Caki2 (cell line): ENCODE data around the gene F2. TPM values are rescaled to one million over a fixed set of nuclear protein-coding genes. Genes with fewer than 3 reads are reported as not detected.
"Not testable (repeated sequence)": the region's sequence is repeated elsewhere in the genome, so short reads cannot be mapped to it uniquely, and the experiment has no call there.

Experiments used
- DNase-seq: peaks from one replicate; pipeline ENCODE4 v3.0.0-alpha.2; 2015; ENCODE audit warnings: low read depth
- in situ Hi-C: cut with HindIII; loops from 2 replicates; pipeline ENCODE4 v1.10.0; 2016; ENCODE audit warnings: low sequenced_read_pairs, low pct_unique_long_range_greater_than_20kb, mixed read lengths
- total RNA-seq: library from RNA; depleted of rRNA; stranded (reverse); fragments of >200 nt; shearing (Covaris generic); gene quantifications from 2 replicates; pipeline ENCODE4 v1.2.3, GENCODE V29; 2014; ENCODE audit warnings: low replicate concordance; rRNA removed

F2 gene
- 0.71 TPM in 1 of 2 replicates, not detected in the other for total RNA-seq

GRCh38 chr11:46719048-46719542, at the start of gene F2:
Gene F2 (plus strand): TSS chr11:46719213. CDS start chr11:46719236, 23 bp downstream.
- in situ Hi-C loops, result no loop called here
- no peak for DNase-seq

DNA sequence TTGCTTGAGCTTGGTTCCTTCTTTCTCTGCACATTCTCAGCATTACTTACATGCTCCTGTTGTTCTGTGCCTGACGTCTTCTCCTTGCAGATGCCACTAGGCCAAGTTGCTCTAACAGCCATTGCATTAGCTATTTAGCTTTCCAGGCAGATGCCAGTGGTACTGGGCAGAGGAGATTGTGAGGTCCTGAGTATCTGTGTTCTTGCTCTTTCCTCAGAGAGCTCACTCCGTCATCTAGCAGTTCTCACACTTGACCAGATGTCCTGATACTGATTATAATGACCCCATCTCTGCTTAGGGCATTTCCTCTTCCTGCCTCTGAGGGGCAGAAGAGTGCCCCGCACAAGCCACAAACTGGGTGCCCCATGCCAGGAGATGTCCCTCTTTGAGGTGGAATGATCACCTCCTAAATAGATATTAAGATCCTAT, 49.3 kb upstream of the F2 start:
- no peak for DNase-seq
- in situ Hi-C loops, result no loop called here

GRCh38 chr11:46670521-46670920, 48.5 kb upstream of the F2 start:
- in situ Hi-C loops, DNase-seq: not testable (repeated sequence)

DNA sequence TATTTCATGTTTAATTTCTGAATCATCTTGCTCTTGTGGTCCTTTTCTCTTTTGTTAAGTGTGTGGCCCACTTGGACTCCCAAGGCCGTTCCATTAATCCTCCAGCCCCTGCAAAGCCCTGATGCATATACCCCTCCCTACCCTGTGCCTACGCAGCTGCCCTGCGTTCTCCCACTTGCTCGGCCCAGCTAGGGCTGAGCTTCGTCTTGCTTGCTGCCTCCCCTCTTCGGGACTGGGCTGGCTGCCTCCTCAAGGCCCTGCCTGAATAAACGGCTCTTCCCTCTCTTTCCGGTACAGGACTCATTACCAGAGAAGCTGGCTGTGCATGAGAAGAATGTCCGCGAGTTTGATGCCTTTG, 47.1 kb upstream of the F2 start:
- no peak for DNase-seq
- in situ Hi-C loops, result no loop called here

DNA sequence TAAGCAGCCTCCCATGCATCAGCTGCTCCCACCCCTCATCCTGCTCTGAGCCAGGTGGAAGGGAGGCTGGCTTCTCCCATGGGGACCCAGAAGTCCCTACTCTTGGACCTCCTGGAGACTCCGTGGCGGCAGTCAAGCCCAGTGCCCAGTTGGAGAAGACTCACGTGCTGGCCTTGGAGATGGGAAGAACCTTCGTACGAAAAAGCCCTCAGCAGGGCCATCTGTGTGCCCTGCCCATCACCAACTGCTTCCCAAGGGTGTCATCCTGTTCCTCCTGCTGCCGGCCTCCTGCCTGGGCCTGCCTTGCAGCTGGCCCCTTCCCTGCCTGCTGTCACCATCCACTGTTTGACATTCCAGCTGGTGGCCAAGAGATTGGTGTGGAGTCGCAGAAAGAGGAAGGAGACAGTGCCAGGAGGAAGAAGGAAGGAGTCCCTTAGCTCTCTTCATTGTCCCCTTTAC, 46.6 kb upstream of the F2 start:
- no peak for DNase-seq
- in situ Hi-C loops, result no loop called here

DNA sequence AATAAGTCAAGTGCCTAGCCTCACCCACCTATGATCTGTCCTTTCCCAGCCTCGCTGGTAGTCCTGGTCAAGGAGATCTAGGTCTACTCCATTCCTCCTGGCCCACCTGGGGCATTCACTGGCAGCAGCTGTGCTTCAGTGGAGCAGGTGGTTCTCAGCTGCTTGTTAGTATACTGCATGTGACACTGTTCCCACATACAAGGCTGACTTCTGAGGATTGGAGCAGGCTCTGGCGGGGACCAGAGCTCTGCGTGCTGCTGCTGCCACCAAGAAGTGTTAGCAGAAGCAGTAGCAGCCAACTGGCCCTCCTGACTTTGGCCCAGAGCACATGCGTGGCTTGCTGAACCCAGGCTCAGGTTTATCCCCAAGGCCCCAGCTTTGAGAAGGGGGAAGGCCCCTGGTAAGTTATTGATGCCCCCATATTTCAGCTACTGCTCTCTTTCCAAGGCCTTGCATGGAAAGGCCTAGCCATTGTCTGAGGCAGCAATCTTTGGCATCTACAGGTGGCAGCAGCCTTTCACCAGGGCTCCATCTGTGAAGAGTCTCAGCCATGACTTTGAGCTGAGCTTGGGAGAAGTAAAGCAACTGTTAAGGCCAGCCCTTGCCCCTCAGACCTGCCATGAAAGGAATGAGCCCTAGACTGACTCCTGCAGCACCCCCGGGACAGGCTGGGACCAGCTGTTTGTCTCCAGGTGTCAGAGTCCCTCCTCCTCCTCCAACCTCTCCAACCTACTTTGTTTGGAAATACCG, 45.1 kb upstream of the F2 start:
- in situ Hi-C loops, result no loop called here
- no peak for DNase-seq

GRCh38 chr11:46674463-46675287, 44.3 kb upstream of the F2 start:
- no peak for DNase-seq
- in situ Hi-C loops, result no loop called here

DNA sequence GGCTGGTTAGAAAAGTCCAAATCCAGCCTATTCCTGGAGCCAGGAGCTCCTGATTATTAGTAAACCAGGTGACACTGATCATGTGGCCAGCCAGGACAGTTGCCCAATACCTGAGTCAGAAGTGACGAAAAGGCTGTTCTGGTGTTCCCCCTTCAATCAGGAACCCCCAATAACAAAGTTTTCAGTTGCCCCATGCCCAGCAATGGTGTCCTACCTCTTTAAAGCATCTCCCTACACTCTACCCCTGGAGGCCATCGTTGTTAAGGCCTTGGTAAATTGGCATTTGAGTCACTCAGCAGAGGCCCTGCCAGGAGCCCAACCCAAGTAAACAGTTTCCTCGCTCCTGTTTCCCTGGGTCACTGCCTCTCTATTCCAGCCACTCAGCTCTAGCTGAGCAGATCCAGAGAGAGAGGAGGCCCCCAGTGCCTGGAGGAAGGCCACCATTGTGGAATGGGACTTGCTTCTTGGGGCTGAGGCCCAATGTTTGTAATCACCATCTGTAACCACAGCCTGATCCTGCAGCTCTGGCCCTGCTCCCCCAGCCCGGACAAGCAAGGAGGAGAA, 43.6 kb upstream of the F2 start:
- in situ Hi-C loops, result no loop called here
- DNase-seq, result no peak

DNA sequence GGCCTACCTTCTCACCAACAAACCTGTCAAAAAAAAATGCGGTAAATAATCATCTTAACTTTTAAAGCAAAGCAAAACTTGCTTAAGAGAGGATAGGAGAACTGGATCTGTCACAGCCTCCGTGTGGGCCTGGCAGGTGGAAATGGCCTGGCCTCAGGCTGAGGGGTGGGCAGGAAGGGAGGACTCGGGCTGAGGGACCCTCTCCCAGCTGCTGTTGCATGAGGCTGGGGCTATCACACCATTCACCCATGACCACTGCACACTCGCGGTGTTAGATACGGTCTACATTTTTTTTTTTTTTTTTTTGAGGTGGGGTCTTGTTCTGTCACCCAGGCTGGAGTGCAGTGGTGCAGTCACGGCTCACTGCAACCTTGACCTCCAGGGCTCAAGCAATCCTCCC, 43.1 kb upstream of the F2 start:
- no peak for DNase-seq
- in situ Hi-C loops, result no loop called here

DNA sequence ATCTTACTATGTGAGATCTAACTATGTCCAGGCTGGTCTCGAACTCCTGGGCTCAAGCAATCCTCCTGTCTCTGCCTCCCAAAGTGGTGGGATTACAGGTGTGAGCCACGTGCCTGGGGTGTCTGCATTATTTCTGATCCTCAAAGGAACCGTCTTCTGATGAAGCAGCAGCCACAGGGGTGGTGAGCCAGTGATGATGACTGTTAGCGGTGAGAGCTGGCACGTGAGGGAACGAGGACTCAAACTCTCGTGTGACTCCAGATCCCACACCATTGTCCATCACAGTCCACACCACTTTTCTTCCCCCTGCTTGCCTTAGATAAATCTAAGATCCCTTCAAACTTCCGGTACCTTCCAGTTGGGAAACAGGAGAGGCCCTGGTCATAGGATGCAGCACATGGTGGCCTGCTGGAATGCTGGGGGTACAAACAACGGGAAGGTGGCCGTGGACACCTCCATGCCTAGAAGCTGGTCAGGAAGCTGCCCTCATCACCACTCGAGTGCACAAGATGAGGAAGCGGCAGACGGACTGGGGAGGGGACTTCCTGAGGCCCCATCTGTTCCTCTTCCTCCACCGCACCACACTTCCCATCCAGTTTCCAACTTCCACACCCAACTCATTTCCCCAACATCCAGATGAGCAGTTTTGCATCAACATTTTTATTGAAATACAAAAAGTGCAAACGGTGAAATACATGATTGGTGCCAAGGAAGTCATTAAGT, 42.4 kb upstream of the F2 start:
- DNase-seq, result no peak
- in situ Hi-C loops, result no loop called here

DNA sequence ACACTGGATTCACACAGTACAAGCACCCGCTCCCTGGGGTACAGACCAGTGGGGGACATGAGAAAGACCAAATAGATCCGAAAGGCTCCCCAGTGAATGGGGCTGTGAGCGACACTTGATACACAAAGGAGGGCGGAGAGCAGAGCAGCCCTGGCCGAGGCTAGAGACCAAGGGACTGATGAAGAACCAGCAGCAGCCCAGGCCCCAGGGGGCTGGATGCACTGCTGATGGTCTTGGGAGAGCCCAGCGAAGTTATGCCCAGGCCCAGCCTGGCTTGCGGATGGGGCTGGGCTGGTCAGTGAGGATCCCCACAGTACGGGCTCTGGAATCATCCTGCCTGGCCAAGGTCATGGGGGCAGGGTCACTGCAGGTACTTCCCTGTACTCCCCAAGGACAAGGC, 41.8 kb upstream of the F2 start:
- DNase-seq, result no peak
- in situ Hi-C loops, result no loop called here

- in situ Hi-C loops, result no loop called here
- no peak for DNase-seq
These were observed 40.8 kb upstream of the F2 start for GRCh38 chr11:46677991-46678740.

- no peak for DNase-seq
- in situ Hi-C loops, result no loop called here
These were observed 40.3 kb upstream of the F2 start for GRCh38 chr11:46678741-46679130.

- DNase-seq, result no peak
- in situ Hi-C loops, result no loop called here
These were observed 39.5 kb upstream of the F2 start for GRCh38 chr11:46679241-46680163.

DNA sequence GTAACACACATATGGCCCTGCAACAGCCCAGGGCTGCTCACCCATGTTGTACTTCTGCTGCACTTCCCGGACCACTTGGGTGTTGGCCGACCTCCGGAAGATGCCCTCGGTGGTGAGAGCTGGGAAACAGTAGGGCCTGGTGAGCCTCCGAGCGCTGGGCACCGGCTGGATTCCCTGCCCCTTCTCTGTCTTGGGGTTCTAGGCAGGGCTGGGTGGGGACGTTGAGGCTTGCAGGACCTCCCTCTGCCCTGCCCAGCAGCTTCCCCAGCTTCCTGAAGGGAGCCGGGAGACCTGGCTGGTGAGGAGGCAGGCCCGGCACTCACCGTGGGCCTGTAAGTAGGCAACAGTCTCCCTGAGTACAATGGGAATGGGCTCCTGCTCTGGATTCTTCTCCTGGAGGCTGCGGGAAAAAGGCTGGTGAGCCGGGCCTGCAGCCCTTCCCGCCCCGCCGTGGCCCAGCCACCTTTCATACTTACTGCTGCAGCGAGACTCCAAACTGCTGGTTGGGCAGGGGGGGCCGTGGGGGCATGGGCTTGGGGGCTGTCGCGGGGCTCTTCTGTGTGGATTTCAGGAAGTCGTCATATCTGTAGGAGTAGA, 38.8 kb upstream of the F2 start:
- no peak for DNase-seq
- in situ Hi-C loops, result no loop called here

- no peak for DNase-seq
- in situ Hi-C loops, result no loop called here
These were observed 38.2 kb upstream of the F2 start for GRCh38 chr11:46680815-46681214.
